Measurements from ENCODE around the gene PDE12. TPM values are rescaled to one million over a fixed set of nuclear protein-coding genes. Genes with fewer than 3 reads are reported as not detected.

The PDE12 gene
- total and polyA plus RNA-seq, 2 donors (not counting 3 experiments of a cell fraction or from before 2014, with no cell fraction given): 12.8 to 20.4 TPM

GRCh38 chr3:57538465-57538864, 17.6 kb upstream of the PDE12 start:
- Histone ChIP-seq H3K9me1 (replicated peaks; ENCODE audit: control insufficient read depth, extremely low read depth, insufficient read depth, low read length) (no peaks in the 10 kb centered on the region), H3K9me3 (replicated peaks; ENCODE audit: control insufficient read depth, insufficient read depth, low read length) (no peaks in the 10 kb centered on the region), H3K9ac (replicated peaks; ENCODE audit: extremely low read depth, insufficient read depth, low read length) (no peak overlapping the region), H3K36me3 (ENCODE audit: control insufficient read depth in 2 of 2, extremely low read depth in 1 of 2, insufficient read depth in 2 of 2, low read length in 2 of 2) (no peaks in the 10 kb centered on the region), H2AFZ (ENCODE audit: low read depth, low read length) (no peak overlapping the region), H3K27me3 (ENCODE audit: control insufficient read depth in 2 of 2, insufficient read depth in 2 of 2, low read length in 2 of 2) (no peaks in the 10 kb centered on the region), H4K20me1 (replicated peaks; ENCODE audit: control insufficient read depth, extremely low read depth, insufficient read depth, low read length) (no peaks in the 10 kb centered on the region), H3K4me1 (ENCODE audit: control insufficient read depth, extremely low read depth, insufficient read depth, low read length) (no peaks in the 10 kb centered on the region), H3K27ac (ENCODE audit: insufficient read depth, low read depth, low read length) (no peak overlapping the region), H3K79me2 (ENCODE audit: control insufficient read depth, insufficient read depth, low read length) (no peaks in the 10 kb centered on the region), H3K4me2 (ENCODE audit: insufficient read depth, low read length) (no peak overlapping the region), H3K4me3 (replicated peaks in 1 of 3; ENCODE audit: insufficient read depth in 1 of 3, low read depth in 1 of 3, low read length in 3 of 3) (no peak overlapping the region)
- TF ChIP-seq POLR2A (IDR thresholded peaks at IDR 0.05; ENCODE audit: low read depth, low read length): no peak
- no peak for TF ChIP-seq MYC (IDR thresholded peaks at IDR 0.05; ENCODE audit: low read depth, low read length)
- TF ChIP-seq FOS (IDR thresholded peaks at IDR 0.05; ENCODE audit: borderline replicate concordance, insufficient read depth, low read length): no peak
- no peak for TF ChIP-seq POLR2AphosphoS5 (IDR thresholded peaks at IDR 0.05; ENCODE audit: insufficient read depth, low read depth, low read length)
- no peak for TF ChIP-seq EZH2 (IDR thresholded peaks at IDR 0.05; ENCODE audit: borderline replicate concordance, low read depth, low read length, severe bottlenecking)
- no peak for TF ChIP-seq MAX (IDR thresholded peaks at IDR 0.05; ENCODE audit: insufficient read depth, insufficient read length)
- no peak for TF ChIP-seq GATA2 (IDR thresholded peaks at IDR 0.05; ENCODE audit: insufficient read depth, insufficient read length, low read depth, low read length)
- no peak for TF ChIP-seq CTCF (IDR thresholded peaks at IDR 0.05; ENCODE audit: extremely low read depth in 1 of 2, insufficient read depth in 1 of 2, low read depth in 1 of 2, low read length in 2 of 2)
- no peak for TF ChIP-seq JUN (IDR thresholded peaks at IDR 0.05; ENCODE audit: borderline replicate concordance, insufficient read depth, insufficient read length, low read depth)
- no TSS peak for BruUV-seq (replicated peaks)
- FAIRE-seq (no peak), DNase-seq (ENCODE audit: low read depth, low spot score) (no peak)
- ChIA-PET POLR2A (no interaction called here), CTCF (interaction anchor here (1.5 kb wide), 1 partner anchor 141 kb away, joined by 3 read pairs; no protein-coding TSS in a partner anchor)
- intact Hi-C loops (cut with micrococcal nuclease) (no loop called here), dilution Hi-C loops (cut with MboI; ENCODE audit: extremely low pct_ligation_motif_present, low sequenced_read_pairs) (no loop called here)
